Measurements from ENCODE around the gene SLFN12L.
"Not testable (repeated sequence)": the region's sequence is repeated elsewhere in the genome, so short reads cannot be mapped to it uniquely, and the experiment has no call there.

Gene SLFN12L

GRCh38 chr17:35541434-35541833, 4.0 kb upstream of the SLFN12L start:
- DNase-seq, result no peak

- peak; percentile 61 for DNase-seq
Observed at GRCh38 chr17:35540589-35541404, 3.3 kb upstream of the SLFN12L start.

GRCh38 chr17:35539659-35540026, 2.2 kb upstream of the SLFN12L start:
- DNase-seq, result no peak

- DNase-seq, result no peak
Observed at GRCh38 chr17:35536664-35537171, 760 bp downstream of the SLFN12L start.

- DNase-seq, result not testable (repeated sequence)
Observed at GRCh38 chr17:35535406-35535805, 2.1 kb downstream of the SLFN12L start.

- DNase-seq, result no peak
Observed at GRCh38 chr17:35534576-35535093, 2.8 kb downstream of the SLFN12L start.

GRCh38 chr17:35531160-35531559, 6.3 kb downstream of the SLFN12L start:
- no peak for DNase-seq

- DNase-seq, result peak; percentile 54
Observed at GRCh38 chr17:35529866-35530265, 7.6 kb downstream of the SLFN12L start.

- DNase-seq, result not testable (repeated sequence)
Observed at GRCh38 chr17:35529326-35529725, 8.2 kb downstream of the SLFN12L start.

- no peak for DNase-seq
Observed at GRCh38 chr17:35523296-35523695, 14.2 kb downstream of the SLFN12L start.

GRCh38 chr17:35521654-35522256, 15.7 kb downstream of the SLFN12L start:
- peak; percentile 67 for DNase-seq

- no peak for DNase-seq
Observed at GRCh38 chr17:35521150-35521549, 16.3 kb downstream of the SLFN12L start.

- DNase-seq, result no peak
Observed at GRCh38 chr17:35519906-35520442, 17.5 kb downstream of the SLFN12L start.

- peak; percentile 24 for DNase-seq
Observed at GRCh38 chr17:35519439-35519838, 18.0 kb downstream of the SLFN12L start.

GRCh38 chr17:35518431-35518830, 19.0 kb downstream of the SLFN12L start:
- not testable (repeated sequence) for DNase-seq

GRCh38 chr17:35515027-35515426, 22.5 kb downstream of the SLFN12L start:
- DNase-seq, result no peak

GRCh38 chr17:35514564-35514963, 22.9 kb downstream of the SLFN12L start:
- DNase-seq, result no peak

- DNase-seq, result no peak
Observed at GRCh38 chr17:35510052-35510451, 27.4 kb downstream of the SLFN12L start.

GRCh38 chr17:35507714-35508113, 29.8 kb downstream of the SLFN12L start:
- not testable (repeated sequence) for DNase-seq

GRCh38 chr17:35499548-35499947, 37.9 kb downstream of the SLFN12L start:
- no peak for DNase-seq

- DNase-seq, result no peak
Observed at GRCh38 chr17:35498448-35499178, 38.9 kb downstream of the SLFN12L start.

GRCh38 chr17:35496451-35497290, 40.8 kb downstream of the SLFN12L start:
- DNase-seq, result no peak

All from CD4-positive, alpha-beta T cell treated with Interleukin-21 for 1 hour (primary cell).